A673 (cell line): ENCODE data around the gene GNB2. TPM values are rescaled to one million over a fixed set of nuclear protein-coding genes. Genes with fewer than 3 reads are reported as not detected.

Source experiments
- BruUV-seq: library from RNA; stranded (reverse); fragments of 400-500 nt; replicated peaks from 2 replicates; lab custom pipeline; 2021; lab: Mats Ljungman, UMichigan
- CTCF ChIA-PET: fragments of 300-600 bp; sonication (Branson Sonifier 250); formaldehyde crosslinking; loops from one replicate; lab custom pipeline; 2022; ENCODE audit warnings: antibody characterized with exemption; lab: Charles Lee
- POLR2A ChIA-PET: fragments of 300-600 bp; sonication (Branson Sonifier 250); formaldehyde crosslinking; loops from one replicate; lab custom pipeline; 2022; ENCODE audit warnings: antibody characterized with exemption; ENCODE audit not compliant: low non-redundant PET; lab: Charles Lee
- DNase-seq: peaks from one replicate; pipeline ENCODE4 v3.0.0-alpha.2; 2015; ENCODE audit warnings: low spot score
- H3K27ac ChIP-seq: fragments of 200-600 bp; sonication (generic); 2 replicates; pipeline ENCODE4 v1.5.1; 2016; ENCODE audit warnings: mixed run types, low read depth, mild to moderate bottlenecking, mixed read lengths, antibody characterized with exemption, low read length; ENCODE audit not compliant: poor library complexity, severe bottlenecking
- H3K27me3 ChIP-seq: fragments of 200-600 bp; sonication (generic); replicated peaks from 2 replicates; pipeline ENCODE4 v1.6.1; 2017; ENCODE audit warnings: mixed run types, low read depth, mild to moderate bottlenecking, mixed read lengths, antibody characterized with exemption, low read length; ENCODE audit not compliant: insufficient read depth, poor library complexity
- H3K36me3 ChIP-seq: fragments of 200-600 bp; sonication (generic); 2 replicates; pipeline ENCODE4 v1.6.1; 2016; ENCODE audit warnings: mixed run types, mild to moderate bottlenecking, mixed read lengths, antibody characterized with exemption, low read length; ENCODE audit not compliant: insufficient read depth, poor library complexity, severe bottlenecking
- H3K4me1 ChIP-seq: fragments of 200-600 bp; sonication (generic); 2 replicates; pipeline ENCODE4 v1.6.1; 2017; ENCODE audit warnings: mixed run types, mild to moderate bottlenecking, mixed read lengths, antibody characterized with exemption, low read length; ENCODE audit not compliant: insufficient read depth, poor library complexity, severe bottlenecking
- H3K4me3 ChIP-seq: fragments of 200-600 bp; sonication (generic); 2 replicates; pipeline ENCODE4 v1.5.1; 2016; ENCODE audit warnings: low read depth, mixed run types, mild to moderate bottlenecking, mixed read lengths, low read length; ENCODE audit not compliant: poor library complexity, severe bottlenecking
- H3K9me3 ChIP-seq: fragments of 200-600 bp; sonication (generic); 2 replicates; pipeline ENCODE4 v1.6.1; 2016; ENCODE audit warnings: mixed run types, low read depth, mild to moderate bottlenecking, mixed read lengths, antibody characterized with exemption, low read length; ENCODE audit not compliant: poor library complexity, severe bottlenecking
- EZH2 ChIP-seq: fragments of 200-600 bp; sonication (generic); IDR thresholded peaks from 2 replicates; pipeline ENCODE4 v1.6.1; 2017; ENCODE audit warnings: borderline replicate concordance, low read depth, mild to moderate bottlenecking, mixed read lengths, antibody characterized with exemption, low read length; ENCODE audit not compliant: poor library complexity, severe bottlenecking
- intact Hi-C: fragments of 100-400 bp; cut with micrococcal nuclease; formaldehyde crosslinking; loops from one replicate; pipeline ENCODE4 v1.10.0; 2022; ENCODE audit not compliant: unreplicated experiment
- total RNA-seq: library from RNA; stranded (reverse); gene quantifications from 2 replicates; pipeline ENCODE4 v1.2.3, GENCODE V29; 2021
- TF ChIP-seq, protein P1 (sequence below): fragments of 300-800, 200-600 bp; sonication (generic); conservative IDR thresholded peaks from 2 replicates; pipeline ENCODE4 v1.5.1; 2017; ENCODE audit warnings: low read depth, mild to moderate bottlenecking, antibody characterized with exemption, low read length, moderate library complexity, mixed read lengths

GNB2 gene
- total RNA-seq, 1 experiment from 2014 or later: 225 TPM

DNA sequence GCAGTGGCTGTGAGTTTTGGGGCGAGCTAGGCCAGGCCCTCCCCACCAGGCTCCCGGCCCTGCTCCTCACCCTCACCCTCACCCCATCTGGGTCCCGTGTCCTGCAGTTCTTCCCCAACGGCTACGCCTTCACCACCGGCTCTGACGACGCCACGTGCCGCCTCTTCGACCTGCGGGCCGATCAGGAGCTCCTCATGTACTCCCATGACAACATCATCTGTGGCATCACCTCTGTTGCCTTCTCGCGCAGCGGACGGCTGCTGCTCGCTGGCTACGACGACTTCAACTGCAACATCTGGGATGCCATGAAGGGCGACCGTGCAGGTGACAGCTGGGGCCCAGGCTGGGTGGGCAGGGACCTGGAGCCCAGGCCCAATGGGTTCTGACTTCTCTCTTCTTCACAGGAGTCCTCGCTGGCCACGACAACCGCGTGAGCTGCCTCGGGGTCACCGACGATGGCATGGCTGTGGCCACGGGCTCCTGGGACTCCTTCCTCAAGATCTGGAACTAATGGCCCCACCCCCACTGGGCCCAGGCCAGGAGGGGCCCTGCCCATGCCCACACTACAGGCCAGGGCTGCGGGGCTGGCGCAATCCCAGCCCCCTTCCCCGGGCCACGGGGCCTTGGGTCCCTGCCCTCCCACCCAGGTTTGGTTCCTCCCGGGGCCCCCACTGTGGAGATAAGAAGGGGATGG lies 4.9 kb downstream of the GNB2 start:
- ChIA-PET POLR2A (no interaction called here), CTCF (interaction anchor here (0.7 kb wide), 1 partner anchor 46 kb away, joined by 3 read pairs; no protein-coding TSS in a partner anchor)
- H3K4me3 ChIP-seq: no peak overlapping the region
- no peaks in the 10 kb centered on the region for H3K27me3 ChIP-seq
- H3K4me1 ChIP-seq: peaks cover 13% of the 10 kb centered on the region
- intact Hi-C loops: loop anchor here (10.0 kb wide), 1 partner anchor 94 kb away; the partner anchor contains the start of genes FBXO24 and LRCH4
- TF ChIP-seq, protein P1, sequence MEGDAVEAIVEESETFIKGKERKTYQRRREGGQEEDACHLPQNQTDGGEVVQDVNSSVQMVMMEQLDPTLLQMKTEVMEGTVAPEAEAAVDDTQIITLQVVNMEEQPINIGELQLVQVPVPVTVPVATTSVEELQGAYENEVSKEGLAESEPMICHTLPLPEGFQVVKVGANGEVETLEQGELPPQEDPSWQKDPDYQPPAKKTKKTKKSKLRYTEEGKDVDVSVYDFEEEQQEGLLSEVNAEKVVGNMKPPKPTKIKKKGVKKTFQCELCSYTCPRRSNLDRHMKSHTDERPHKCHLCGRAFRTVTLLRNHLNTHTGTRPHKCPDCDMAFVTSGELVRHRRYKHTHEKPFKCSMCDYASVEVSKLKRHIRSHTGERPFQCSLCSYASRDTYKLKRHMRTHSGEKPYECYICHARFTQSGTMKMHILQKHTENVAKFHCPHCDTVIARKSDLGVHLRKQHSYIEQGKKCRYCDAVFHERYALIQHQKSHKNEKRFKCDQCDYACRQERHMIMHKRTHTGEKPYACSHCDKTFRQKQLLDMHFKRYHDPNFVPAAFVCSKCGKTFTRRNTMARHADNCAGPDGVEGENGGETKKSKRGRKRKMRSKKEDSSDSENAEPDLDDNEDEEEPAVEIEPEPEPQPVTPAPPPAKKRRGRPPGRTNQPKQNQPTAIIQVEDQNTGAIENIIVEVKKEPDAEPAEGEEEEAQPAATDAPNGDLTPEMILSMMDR: no peak
- TF ChIP-seq EZH2: no peak
- H3K27ac ChIP-seq: no peak overlapping the region
- no peaks in the 10 kb centered on the region for H3K9me3 ChIP-seq
- no peak for DNase-seq
- TSS peak; percentile 71 for BruUV-seq
- peaks cover 66% of the 10 kb centered on the region for H3K36me3 ChIP-seq

DNA sequence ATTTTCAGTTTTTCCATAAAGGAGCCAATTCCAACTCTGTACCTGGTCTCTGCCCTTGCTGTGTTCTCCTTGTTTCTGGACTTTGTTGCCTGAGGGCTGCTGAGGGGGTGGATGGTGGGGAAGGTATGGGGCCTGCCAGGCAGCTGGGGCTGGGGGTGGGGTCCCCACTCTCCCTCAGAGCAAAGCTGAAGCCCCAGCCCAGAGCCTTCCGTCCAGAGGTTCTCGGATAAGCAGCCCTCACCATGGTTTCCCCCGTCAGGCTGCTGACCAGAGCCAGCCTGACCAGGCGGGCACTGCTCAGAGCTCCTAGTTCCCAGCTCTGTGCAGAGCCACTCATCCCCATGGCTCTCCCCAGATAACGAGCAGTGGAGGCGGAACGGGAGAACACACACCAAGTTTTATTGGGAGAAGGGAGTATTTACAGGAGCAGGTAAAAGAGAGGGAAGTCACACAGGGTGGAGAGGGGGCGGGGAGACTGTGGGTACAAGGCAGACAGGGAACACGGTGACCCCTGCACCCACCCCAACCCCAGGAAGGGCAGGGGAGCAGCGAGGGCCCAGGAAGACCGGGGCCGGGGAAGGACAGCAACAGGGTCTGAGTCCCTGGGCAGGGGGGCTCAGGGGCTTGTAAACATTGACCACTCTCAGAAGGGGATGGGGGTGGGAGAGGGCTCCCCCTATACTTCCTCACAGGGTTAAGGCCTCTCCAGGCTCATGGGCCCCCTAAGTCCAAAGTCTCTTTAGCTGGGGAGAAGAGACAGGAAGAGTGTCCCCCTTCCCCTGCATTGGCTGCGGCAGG lies 5.8 kb downstream of the GNB2 start:
- TF ChIP-seq, protein P1: no peak
- no peak for TF ChIP-seq EZH2
- no peak for DNase-seq
- no peaks in the 10 kb centered on the region for H3K9me3 ChIP-seq
- CTCF ChIA-PET: no interaction called here
- peaks cover 75% of the 10 kb centered on the region for H3K36me3 ChIP-seq
- TSS peak; percentile 44 for BruUV-seq
- no peak overlapping the region for H3K4me3 ChIP-seq
- intact Hi-C loops: loop anchor here (10.0 kb wide), 1 partner anchor 95 kb away; the partner anchor contains the start of genes FBXO24 and LRCH4
- POLR2A ChIA-PET: no interaction called here
- peak overlapping the region; percentile 19 for H3K27ac ChIP-seq
- H3K27me3 ChIP-seq: no peaks in the 10 kb centered on the region
- H3K4me1 ChIP-seq: peaks cover 13% of the 10 kb centered on the region

DNA sequence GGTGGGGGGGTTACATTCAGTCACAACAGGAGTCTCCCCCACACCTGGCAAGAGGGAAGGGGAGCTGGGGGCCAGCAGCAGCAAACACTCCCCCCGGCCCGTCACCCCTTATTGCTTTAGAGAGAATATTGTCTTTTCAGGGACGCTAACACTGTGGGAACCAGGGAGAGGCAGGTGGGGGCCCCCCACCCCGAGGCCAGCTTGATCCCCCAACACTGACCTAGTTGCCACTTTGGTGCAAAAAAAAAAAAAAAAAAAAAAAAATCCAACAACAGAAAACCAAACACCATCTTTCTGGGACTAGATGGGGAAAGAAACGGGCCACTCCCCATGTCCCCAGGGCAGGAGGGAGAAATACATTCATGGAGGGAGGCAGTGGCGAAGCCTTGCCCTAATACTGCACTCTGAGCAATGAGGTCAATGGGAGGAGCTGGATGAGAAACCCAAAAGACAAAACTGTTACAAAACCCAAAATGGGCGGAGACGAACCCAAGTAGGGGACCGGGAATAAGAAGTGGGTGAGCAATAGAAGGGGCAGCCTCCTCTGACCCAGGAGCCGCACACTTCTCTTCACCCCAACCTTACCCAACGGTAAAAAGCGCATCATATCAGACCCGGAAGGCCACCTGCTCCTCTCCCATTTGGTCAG lies 6.5 kb downstream of the GNB2 start:
- peak overlapping the region; percentile 30 for H3K27ac ChIP-seq
- H3K4me1 ChIP-seq: peaks cover 13% of the 10 kb centered on the region
- intact Hi-C loops: loop anchor here (10.0 kb wide), 1 partner anchor 95 kb away; the partner anchor contains the start of genes FBXO24 and LRCH4
- BruUV-seq: no TSS peak
- H3K4me3 ChIP-seq: no peak overlapping the region
- CTCF ChIA-PET: interaction anchor here (1.1 kb wide), 1 partner anchor 12 kb away, joined by 6 read pairs; no protein-coding TSS in a partner anchor
- no peaks in the 10 kb centered on the region for H3K27me3 ChIP-seq
- peaks cover 82% of the 10 kb centered on the region for H3K36me3 ChIP-seq
- TF ChIP-seq EZH2: no peak
- TF ChIP-seq, protein P1: no peak
- no peaks in the 10 kb centered on the region for H3K9me3 ChIP-seq
- no peak for DNase-seq
- POLR2A ChIA-PET: interaction anchor here (0.6 kb wide), 1 partner anchor 47 kb away, joined by 13 read pairs; no protein-coding TSS in a partner anchor
